HG03060 (cell line): ENCODE measurements around the gene BRD9.

ENCODE experiments used
- ATAC-seq: cut with Tn5 transposase; IDR thresholded peaks from one replicate; pipeline ENCODE4 v1.9.1; 2021; ENCODE audit warnings: low read depth, moderate number of reproducible peaks; ENCODE audit not compliant: unreplicated experiment

Gene BRD9

DNA sequence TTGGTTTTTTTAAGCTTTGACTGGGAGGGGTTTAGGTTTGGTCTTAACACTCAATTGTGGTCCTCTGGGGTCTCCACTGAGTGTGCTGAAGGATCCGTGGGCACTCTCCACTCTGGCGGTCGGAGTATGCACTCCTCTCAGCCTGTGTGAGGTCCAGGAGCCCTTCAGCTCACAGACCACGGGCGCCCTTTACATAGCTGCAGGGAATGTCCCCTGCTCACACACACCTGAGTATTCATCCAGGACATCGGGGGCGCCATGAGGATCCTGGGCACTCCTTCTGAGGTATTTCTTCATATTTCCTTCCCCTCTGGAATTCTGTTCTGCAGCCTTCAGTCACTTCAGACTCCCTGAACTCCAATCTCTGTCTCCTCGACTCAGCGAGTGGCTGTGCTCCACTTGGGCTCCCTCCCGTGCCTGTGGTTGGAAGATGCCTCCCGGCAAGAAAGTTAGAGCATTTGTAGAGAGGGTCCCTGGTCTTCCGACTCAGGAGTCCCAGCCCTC, 12.6 kb upstream of the BRD9 start:
- no peak for ATAC-seq

DNA sequence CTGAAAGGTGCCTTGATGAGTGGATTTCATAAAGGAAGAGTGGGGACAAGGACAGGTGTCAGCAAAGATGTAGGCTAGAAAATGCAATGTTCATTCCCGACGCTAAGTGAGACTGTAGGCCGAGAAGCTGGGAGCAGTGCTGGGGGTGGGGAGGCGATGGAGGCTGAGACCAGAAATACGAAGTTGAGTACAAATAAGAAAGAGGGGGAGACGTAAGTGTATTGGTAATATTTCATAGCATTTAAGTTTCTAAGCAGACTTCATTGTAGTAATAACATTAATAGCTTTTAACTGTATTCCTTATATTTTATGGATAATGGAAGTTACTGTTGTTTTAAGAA, 11.1 kb upstream of the BRD9 start:
- ATAC-seq: no peak

DNA sequence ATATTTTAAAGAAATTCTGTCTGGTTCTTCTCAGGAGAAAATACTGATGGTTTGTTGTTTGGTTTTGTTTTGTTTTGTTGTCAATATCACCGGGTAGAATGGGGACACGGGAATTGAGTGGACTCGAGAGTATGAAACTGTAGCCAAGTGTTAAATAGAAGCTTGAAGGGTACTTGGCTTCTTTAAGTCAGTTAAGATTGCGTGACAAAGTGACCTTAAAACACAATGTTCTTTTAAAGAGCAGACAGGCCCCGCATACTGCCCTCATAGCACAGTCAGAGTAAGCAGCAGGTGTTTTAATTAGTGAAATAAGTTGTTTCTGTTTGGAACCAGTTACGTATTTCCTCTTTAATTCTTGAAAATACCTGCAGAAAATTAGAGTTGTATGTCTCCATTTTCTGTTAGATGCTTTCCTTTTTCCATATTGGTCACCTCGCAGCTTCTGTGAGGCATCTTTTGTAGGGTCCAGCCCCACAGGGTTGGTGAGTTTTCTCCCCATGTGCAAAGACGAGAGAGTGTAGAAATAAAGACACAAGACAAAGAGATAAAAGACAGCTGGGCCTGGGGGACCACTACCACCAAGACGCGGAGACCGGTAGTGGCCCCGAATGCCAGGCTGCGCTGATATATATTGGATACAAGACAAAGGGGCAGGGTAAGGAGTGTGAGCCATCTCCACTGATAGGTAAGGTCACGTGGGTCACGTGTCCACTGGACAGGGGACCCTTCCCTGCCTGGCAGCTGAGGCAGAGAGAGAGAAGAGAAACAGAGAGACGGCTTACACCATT, 9.7 kb upstream of the BRD9 start:
- ATAC-seq: no peak

DNA sequence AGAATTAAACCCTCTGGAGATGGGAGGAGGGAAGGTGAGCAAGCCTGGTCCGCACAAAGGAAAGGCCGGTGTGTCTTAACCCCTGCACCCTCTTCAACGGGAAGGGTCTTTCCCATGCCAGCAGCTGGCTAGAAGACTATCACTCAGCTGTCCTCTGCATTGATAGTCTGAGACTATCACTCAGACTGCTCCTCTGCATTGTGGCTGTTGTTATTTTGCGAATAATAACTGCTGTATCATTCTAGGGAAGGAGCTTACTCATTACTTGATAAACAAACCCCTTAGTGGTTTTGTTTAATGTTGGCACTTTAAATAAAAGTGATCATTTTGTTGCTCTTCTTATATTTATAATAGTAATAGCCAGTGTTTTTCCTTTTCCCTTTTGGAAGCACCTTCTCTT, 8.2 kb upstream of the BRD9 start:
- no peak for ATAC-seq

DNA sequence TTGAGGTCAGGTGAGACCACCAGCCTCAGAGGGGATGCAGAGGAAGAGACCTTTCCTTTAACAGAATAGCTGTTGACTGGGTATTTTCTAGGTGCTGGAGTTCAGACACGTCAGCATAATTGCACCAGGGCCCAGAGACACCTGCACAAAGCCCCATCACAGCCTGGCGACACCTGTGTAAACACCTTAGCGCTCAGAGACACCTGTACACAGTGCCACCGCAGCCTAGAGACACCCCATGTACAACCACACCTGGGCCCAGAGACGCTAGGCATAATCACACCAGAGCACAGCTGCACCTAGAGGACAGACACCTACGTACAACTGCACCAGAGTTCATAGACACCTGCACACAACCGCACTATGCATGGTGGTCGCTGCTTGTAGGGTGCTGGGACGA, 1.1 kb upstream of the BRD9 start:
- no peak for ATAC-seq

DNA sequence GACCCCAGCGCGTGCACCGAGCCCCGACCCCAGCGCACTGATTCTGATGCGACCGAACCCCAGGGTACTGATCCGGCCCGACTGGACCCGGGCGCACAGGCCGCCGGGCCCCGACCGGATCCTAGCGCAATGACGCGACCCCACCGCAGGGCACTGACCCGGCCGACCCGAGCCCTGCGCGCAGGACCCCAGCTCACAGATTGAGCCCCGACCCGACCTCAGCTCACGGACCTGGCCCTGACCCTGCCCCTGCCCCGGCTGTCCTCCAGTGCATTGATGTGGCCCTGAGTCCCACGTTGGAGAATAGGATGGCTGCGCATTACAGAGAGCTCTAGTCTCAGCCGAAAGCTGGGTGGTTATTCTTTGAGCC, 521 bp upstream of the BRD9 start:
- no peak for ATAC-seq

DNA sequence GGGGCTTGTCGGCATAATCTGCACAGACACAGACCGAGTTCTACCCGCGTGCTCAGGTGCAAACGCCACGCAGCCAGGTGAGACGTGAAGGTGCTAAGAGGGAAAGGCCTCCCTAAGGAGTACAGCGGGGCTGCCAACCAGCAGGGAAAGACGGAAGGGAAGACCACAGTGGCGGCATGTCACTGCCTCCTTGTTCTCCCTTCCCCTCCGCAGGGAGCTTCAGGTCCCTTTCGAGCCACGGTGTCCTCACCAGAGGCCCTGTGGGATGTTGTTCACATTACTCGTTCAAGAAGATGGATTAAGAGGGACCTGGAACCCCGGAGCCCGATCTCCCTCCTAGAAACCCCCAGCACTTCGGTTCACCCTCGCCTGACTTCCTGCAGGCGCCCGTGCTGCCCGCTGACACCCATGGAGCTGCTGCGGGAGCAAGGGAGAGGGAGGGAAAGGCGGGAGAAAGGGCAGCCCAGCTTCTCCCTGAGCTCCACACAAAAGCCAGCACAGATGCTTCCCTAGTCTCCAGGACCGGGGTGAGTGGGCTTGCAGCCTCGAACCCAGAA, 686 bp downstream of the BRD9 start:
- ATAC-seq: no peak

DNA sequence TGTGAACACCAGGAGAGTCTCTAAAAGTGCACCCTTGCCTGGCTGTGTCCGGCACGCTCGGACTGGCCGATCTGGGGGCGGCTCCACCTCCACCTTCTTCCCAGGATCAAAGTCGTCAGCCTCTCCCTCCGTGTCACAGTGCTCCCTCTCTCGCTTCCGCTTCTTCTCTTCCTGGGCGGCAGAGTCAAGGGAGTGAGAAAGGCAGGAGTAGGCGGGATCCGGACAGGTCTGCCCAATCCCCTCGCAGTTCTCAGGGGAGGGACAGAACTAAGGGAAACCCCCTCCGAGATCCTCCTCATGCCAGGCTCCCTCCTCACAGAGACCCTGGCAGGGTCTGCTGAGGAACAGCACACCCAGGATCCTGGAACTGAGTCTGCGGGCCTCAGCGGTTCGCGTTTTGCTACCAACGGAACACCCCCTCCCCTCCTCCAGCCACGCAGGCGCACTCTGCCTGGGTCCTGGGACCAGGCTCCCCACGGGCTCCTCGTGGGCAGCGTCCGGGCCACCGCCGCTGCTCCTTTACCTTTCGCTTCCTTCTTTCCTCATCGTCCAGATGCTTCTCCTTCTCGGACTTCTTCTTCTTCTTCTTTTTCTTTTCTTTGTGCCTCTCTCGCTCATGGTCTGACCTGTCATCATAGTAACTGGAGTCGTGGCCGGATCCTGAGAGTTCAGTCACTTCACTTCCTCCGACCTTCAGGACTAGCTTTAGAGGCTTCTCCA, 1.3 kb downstream of the BRD9 start:
- ATAC-seq: no peak

DNA sequence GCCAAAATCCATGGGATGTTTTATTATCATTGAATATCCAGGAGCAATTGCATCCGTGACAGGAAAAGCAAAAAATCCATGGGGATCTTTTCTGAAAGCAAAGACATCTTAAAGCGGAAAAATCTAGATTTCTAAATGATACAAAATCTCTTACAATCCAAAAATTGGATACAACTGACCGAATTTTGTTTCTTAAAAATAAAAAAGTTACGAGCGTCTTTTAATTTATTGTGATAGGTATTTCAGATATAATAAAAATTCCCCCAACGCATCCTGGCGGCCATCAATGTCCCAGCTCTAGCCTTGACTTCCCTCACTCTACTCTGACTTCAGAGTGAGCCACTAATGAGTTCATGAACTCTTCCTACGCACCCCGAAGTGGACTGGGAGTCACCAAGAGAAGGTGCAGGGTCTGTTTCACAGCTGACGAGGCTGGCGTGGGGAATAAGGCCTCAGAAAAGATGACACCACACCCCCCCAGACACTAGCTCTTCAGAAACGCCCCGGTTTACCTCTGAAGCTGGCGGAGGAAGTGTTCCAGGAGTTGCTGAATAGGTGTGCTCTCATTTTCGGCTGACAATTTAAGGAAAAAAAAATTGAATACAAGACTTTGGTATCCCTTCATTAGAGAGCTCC, 3.4 kb downstream of the BRD9 start:
- ATAC-seq: no peak

DNA sequence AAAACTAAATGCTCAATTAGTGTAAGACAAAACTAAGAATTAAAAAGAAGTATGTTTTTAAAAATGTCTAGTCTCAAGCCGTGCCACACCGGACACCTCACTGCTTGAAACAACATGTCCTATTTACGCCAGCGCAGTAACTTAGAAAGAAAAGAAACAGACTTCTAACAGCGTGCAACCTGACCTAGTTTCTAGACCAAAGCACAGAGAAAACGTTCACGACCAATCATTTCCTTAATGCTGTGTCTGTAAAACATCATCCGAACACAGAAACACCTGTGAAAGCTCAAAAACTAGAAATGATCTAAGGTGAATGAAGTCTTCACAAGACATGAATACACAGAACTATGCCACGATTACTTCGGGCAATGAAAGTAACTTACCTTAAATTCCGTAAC, 4.0 kb downstream of the BRD9 start:
- ATAC-seq: no peak

DNA sequence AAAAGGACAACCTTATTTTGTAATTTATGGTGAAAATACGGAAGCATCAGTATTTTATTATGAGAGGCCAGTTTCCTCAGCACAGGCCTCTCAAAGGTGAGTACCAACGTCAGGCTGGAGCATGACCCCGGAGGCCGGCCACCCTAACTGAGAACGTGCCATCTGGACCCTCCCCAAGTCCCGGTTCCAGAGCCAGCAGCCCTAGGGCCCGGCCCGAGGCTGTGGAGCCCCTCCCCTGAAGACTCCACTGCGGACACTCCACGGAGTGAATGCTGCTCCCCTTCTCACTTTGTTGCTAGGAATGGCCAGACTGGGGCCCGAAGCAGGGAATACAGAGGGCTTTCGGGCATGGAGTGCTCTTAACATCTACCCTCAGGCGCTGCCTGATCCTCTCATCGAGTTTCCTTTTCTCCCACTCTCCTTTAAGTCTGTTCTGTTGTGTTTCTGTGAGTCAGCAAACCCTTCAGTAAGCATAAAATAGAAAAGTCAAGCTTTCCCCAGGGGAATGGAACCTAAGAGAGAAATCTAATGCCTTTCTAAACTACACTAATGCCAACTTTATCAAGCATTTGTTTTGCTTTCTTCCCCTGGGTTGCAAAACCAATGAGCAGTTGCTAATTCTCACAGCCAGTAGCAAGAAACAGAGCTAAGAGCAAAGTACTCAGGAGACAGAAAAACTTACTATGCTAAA, 4.5 kb downstream of the BRD9 start:
- ATAC-seq: no peak

DNA sequence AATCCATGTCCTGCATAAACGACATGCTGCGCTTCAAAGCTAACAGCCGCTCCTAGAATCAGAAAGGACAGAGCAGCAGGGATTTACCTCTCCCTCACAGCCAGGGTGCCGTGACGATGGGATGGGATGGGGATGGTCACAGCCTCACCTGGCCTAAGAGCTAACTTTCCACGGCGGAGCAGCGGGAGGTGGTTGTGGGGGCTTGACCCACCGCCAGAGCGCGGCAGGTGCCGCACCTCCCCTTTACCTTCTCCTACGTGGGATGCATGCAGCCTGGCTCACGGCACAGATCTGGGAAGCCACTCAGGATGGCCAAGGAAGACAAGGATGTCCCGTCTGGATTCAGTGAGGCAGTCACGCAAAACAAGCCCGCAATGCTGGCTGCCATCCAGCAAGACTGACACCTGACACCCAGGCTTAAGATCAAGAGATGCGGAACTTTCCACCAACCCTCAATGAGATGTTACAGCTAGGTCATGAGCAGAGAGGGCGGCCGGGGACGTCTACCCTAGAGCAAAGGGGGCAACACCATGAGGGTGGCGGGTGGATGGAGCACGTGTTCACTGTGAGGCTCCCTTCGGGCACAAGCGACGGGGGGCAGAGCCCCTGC, 5.8 kb downstream of the BRD9 start:
- no peak for ATAC-seq

DNA sequence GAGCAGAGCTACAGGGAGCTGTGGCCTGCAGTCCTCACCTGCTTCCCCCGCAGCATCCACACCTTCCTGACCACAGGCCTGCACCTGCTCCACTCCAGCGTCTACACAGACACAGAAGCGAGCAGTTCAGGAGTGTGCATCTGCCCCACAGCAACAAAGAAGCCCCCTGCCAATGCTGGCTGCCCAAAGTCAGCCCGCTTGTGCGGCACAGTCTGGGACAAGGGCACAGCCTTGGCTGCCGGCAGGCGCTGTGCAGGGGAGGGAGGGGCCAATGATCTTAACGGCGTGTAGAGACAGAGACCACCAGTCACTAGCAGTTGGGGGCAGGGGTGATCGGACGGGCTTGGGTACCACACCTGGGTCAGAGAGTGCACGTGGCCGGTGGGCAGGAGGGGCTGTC, 6.6 kb downstream of the BRD9 start:
- ATAC-seq: no peak

DNA sequence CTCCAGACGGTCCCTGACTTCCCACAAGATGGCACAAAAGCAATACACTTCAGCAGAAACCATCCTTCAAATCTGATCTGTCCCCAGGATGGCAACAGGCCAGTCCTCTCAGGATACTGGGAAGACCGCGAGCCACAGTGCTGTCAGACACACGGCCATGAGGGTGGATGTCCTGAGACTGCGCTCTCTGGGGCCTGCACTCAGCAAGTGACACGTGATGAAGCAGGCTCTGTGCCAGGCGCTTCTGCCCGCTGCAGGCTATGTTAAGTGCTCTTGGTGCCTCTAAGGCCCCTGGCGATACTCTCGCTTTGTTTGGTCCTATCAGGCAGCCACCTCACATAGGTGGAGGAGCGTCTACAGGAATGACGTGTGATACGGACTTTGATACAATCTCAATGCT, 7.1 kb downstream of the BRD9 start:
- ATAC-seq: no peak

DNA sequence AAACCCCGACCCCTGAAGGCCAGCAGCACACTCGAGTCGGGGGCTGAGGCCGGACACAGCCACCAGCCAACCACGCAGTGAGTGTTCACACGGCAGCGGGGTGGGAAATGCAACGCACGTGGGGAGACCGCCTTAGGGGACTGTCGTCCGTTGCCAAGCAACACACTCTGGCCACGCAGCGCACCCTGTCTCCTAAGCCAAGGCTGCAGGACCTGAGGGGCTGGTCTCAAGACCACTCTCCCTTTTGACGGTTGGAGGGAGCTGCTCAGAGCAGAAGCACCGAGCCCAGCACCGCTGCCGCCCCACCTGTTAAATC, 7.5 kb downstream of the BRD9 start:
- no peak for ATAC-seq

DNA sequence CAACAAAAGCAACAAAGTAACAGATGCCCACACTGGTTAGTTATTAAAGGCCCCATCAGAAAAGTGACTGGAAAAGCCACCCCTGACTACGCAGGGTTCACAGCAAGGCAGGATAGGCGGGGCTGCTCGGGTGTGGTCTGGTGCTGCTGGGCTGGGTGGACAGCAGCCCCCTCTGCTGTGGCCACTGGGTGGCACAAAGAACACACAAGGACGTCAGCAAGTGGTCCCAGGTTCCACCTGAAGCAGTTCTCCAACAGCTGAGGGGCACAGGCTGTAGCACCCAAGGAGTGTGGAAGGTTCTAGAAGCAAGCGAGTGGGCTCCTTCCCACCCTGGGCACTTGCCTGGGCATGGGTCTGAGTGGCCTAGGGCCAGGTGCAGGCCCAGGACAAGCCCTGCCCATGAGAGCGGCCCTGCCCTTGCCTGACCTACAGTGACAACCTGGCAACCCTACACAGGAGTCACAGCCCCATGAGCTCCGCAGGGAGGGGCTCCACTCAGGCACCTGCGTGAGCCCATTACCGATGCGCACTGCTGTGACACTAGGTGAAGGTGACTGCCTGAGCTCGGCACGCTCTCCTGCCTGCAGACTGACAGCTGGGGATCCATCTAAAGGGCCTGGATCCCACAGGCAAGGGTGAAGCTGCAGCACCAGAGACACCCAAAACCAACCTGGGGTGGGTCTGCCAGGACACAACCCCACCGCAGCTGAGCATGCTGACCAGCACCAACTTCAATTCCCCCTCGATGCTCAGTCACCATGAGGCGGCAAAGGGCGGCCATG, 8.1 kb downstream of the BRD9 start:
- ATAC-seq: no peak

DNA sequence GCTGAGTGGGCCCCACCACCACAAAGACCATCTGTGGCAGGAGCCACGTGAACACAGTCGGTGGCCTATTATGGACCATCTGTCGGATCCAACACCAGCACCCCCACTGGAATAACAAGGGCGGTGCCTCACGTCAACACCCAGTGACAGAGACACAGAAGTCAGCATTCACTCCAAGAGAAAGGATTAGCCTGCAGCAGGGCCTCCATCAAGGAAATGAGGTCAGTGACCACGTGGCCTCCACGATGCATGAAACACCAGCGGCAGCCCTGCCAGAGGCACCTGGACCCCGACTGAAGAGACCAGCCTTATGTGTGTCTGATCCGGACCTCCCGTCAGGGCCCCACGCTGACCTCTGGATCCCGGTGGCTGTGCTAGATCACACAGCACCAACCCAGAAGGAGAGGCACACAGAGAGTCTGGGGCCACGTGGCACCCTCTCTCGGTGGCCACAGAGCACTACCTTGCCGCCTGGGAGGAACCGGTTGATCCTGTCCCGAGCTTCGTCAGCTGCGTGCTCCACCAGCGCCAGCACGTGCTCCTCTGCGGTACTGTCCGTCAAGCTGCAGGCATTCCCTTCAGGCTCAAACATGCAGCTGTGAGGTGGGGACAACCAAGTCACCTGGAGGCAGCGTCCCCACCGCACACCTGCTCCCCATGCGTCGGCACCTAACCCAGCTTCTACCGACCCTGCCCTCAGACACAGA, 9.0 kb downstream of the BRD9 start:
- no peak for ATAC-seq

DNA sequence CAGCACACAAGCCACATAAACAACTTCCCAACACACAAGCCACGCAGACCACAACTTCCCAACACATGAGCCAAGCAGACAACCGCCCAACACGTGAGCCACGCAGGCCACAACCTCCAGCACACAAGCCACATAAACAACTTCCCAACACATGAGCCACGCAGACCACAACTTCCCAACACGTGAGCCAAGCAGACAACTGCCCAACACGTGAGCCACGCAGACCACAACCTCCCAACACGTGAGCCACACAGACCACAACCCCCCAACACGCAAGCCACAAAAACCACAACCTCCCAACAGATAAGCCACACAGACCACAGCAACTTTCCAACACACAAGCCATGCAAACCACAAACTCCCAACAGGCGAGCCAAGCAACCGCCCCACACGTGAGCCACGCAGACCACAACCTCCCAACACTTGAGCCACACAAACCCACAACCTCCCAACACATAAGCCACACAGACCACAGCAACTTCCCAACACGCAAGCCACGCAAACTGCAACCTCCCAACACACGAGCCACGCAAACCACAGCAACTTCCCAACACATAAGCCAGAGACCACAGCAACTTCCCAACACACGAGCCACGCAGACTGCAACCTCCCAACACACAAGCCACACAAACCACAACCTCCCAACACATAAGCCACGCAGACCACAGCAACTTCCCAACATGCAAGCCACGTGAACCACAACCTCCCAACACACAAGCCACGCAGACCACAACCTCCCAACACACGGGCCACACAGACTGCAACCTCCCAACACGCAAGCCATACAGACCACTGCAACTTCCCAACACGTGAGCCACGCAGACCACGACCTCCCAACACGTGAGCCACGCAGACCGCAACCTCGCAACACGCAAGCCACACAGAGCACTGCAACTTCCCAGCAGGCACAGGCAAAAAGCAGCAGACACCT, 10.1 kb downstream of the BRD9 start:
- ATAC-seq: no peak
